ENCODE measurements around the gene ACKR1.

The ACKR1 gene

GRCh38 chr1:159187033-159187432, 17.6 kb upstream of the ACKR1 start:
- DNase-seq (ENCODE audit: low read depth in 2 of 2, low spot score in 1 of 2), result no peak

- no peak for DNase-seq (ENCODE audit: low read depth in 2 of 2, low spot score in 1 of 2)
Observed at GRCh38 chr1:159187647-159188374, 16.9 kb upstream of the ACKR1 start.

- DNase-seq (ENCODE audit: low read depth in 2 of 2, low spot score in 1 of 2), result no peak
Observed at GRCh38 chr1:159188375-159188788, 16.3 kb upstream of the ACKR1 start.

- no peak for DNase-seq (ENCODE audit: low read depth in 2 of 2, low spot score in 1 of 2)
Observed at GRCh38 chr1:159190441-159190840, 14.2 kb upstream of the ACKR1 start.

DNA sequence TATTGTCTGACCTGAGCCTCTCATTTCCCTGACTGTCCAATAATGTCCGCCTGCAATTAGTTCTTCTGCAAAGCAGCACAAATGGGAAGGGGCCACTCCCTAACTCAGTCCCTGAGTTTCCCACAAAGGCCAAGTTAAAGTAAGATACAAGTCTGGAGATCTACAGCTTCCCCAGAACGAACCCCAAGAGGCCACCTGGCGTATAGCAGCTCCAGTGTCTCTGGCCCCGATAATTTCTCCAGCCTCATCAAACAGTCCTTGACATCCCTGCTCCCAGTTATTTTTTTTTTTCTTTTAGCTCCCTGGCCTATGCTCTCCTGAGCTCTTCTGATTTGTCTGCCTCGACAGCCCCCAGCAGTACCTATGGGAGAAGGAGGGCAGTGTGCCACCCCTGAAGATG, 8.1 kb upstream of the ACKR1 start:
- no peak for DNase-seq (ENCODE audit: low read depth in 2 of 2, low spot score in 1 of 2)

DNA sequence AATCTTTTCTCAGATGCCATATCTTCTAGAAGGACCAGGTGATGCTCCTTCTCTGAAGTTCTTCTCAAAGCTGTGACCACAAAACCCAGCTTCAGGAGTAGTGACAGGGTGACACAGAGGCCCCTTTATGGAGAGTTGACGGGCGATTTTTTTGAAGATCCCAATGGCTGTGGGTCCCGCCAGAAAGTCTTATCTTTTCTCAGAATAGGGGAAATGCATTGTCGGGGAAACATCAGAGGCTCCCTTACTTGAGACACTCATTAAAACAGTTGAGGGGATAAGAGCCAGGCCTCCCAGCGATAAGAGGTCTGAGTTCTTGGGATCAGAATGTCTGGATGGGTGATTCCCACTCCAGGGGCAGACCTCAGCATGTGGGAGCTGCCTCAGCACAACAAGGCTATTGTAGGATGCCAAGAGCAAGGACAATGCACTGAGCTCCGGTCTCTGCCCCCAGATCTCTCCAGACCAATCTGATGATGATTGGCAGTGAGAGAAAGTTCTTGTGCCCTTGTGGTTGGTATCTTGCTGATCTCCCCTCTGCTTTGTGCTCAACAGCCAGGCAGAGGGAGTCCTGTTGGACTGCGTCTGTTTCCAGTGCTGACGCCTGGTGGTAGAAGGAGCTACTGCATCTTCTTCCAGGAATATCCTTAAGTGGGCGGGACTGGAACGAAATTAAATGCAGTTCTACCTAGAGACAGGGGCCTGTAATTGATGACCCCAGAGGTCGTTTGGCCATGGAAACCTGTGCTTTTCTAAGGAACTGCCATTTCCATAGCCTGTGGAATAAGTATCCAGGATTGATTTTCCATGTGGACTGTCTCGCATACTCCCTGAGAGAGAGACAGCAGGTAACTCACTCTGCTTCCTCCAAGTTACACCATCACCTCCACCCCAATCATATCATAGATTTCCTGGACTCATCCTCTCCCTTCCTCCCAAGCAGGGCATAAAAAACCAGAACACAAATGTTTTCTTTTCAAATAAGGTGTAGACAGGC, 6.8 kb upstream of the ACKR1 start:
- DNase-seq (ENCODE audit: low read depth in 2 of 2, low spot score in 1 of 2), result no peak

DNA sequence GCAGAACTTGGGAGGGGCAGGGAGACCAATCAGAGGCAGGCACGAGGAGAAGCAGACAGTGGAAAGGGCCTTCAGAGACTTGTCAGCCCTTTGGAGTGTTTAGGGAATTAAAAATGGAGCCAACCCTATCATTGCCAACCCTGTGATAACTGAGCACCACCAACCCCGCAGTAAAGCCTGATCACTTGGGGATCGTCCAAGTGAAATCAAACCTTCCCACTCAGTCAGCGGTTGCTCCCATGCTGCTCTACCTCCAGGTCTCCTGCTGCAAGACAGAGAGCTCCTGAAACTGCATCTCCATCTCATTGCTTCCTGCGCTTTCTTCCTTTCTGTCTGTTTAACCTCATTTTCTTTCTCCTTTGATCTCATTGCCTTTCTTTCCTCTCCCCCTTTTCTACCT, 4.8 kb upstream of the ACKR1 start:
- no peak for DNase-seq (ENCODE audit: low read depth in 2 of 2, low spot score in 1 of 2)

GRCh38 chr1:159200769-159201168, 3.9 kb upstream of the ACKR1 start:
- no peak for DNase-seq (ENCODE audit: low read depth in 2 of 2, low spot score in 1 of 2)

DNA sequence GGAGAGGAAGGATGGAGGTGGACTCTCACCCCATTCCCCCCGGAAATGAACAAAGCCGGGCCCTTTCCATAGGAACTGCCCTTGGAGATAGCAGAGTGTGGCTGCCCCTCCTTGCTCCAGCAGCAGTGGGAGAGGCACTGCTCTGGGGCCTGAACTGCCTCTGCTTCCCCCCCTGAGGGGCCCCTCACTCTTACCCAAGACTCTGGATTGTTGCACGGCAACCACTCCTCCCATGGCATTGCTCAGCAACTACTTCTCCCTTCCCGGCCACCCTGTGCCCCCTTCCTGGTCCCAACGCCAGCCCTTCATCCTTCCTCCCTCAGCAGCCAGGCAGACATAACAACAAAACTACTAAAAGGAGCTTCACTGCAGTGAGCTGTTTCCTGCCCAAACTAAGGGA, 3.0 kb upstream of the ACKR1 start:
- DNase-seq (ENCODE audit: low read depth in 2 of 2, low spot score in 1 of 2), result no peak

DNA sequence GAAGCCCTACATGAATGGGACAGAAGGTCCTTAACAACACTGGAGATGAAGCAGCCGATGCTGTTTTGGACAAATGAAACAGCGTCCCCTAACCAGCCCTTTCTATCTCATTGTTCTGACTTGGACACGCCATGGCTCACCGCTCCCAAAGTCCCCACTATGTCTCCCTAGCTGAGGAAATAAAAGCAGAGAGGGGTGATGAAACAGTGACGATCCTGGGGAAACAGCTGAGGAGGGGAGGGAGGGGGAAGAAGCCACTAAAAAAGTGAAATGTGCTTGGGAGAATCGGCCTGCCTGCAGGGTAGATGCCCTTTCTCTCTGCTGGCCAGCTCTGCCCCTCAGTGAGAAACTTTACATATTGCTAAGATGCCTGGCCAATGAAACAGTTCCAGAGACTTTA, 1.1 kb upstream of the ACKR1 start:
- DNase-seq (ENCODE audit: low read depth in 2 of 2, low spot score in 1 of 2), result no peak

- no peak for DNase-seq (ENCODE audit: low read depth in 2 of 2, low spot score in 1 of 2)
Observed at GRCh38 chr1:159205225-159205624, 550 bp downstream of the ACKR1 start.

- no peak for DNase-seq (ENCODE audit: low read depth in 2 of 2, low spot score in 1 of 2)
Observed at GRCh38 chr1:159206110-159206509, 1.4 kb downstream of the ACKR1 start.

DNA sequence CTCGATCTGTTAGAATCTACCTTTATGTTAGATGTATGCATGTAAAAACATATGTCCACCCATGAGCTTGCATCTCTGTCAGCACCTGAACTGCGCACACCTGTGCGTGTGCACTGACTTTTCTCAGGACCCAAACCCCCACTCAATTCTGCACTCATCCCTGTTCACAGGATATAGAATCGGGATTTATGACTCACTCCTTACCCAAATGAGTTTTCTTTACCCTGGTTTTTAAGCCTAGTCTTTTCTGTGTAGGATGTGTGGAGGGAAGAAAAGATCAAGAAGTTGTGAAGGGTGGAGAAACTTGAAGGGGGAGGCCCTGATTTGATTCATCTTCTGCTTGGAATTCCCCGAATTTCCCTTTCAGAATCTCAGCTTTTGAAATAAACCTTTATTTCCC, 2.4 kb downstream of the ACKR1 start:
- no peak for DNase-seq (ENCODE audit: low read depth in 2 of 2, low spot score in 1 of 2)

DNA sequence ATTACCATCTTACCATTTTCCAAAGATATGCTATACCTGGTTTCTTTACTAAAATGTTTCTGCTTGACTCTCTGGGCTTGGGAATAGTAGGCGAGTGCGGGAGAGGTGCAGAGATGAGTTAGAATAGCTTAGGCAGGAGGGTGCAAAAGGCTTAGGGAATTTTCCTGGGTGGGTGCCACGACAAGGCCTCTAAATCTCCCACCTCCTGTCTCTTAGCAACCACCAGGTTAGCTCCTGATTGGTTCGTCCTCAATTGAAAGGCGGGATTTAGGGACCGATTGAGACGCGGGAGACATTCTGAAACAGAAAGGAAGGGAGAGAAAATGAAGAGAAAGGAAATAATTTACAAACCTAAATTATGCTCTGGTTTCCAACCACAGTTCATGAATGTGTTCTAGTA, 3.1 kb downstream of the ACKR1 start:
- no peak for DNase-seq (ENCODE audit: low read depth in 2 of 2, low spot score in 1 of 2)

- no peak for DNase-seq (ENCODE audit: low read depth in 2 of 2, low spot score in 1 of 2)
Observed at GRCh38 chr1:159208175-159208825, 3.6 kb downstream of the ACKR1 start.

DNA sequence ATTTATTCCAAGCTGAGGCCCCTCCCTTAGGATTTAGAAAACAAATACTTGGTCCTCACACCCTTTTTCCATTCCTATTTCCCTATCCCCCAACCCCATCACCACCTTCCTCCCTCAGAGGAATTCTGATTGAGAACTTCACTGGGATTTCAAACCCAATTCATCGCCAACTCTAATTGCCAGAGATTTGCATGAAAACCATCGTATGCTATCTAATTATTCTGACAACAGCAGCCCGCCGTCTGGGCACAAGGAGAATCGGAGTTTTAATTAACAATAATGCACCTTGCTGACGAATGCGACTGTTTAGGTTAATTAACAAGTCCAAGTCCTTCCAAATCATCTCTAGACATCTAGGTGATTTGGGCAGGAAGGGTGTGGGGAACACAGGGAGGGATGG, 4.4 kb downstream of the ACKR1 start:
- DNase-seq (ENCODE audit: low read depth in 2 of 2, low spot score in 1 of 2), result no peak

DNA sequence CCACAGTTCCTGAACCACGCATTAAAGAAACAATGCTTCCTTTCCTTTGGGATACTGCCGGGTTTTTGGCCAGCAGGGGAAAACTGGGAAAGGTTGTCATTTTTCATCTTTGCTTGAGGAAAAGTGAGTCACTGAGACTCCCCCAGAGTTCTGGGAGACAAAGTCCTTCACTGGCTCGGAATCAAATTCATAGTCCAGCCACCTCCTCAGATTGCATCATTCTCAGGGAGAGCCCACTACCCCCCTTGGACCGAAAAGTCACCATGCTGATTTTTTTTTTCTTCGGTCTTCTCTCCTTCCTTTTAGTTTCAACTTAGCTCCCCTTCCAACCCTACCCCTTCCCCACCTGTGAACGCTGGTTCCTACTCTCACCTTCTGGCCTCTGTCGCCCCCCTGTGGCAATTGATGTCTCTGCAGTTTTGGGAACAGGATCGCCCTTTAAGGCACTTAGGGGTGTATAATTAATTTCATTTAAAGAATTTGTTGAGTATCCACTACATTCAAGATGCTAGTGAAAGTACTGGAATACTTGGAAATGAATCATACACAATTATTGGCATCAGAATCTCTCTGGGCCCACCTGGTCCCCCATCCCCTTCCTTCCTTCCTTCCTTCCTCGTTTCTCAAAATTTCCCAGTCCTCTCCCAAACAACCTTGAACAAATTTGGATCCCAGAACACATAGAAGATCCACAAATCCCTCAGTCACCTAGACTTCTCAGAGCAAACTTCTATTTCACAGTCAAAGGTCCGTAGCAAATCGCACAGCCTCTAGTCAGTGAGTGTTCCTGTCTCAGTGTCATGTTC, 6.9 kb downstream of the ACKR1 start:
- DNase-seq (ENCODE audit: low read depth in 2 of 2, low spot score in 1 of 2), result no peak

DNA sequence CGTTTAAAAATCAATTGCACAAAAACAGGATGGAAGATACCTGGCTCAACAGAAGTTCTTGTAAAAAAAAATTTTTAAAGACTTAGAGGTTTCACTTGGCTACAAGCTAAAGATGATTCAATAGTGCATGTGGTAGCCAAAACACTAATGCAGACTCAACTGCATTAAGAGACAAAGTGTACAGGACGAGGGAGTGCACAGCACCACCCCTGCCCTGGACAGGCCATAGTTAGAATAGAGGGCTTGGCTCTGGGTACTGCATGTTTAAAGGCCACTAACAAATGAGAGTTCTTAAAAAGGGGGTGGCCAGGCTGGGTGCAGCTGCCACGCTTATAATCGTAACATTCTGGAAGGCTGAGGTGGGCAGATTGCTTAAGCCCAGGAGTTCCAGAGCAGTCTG, 7.9 kb downstream of the ACKR1 start:
- DNase-seq (ENCODE audit: low read depth in 2 of 2, low spot score in 1 of 2), result no peak

DNA sequence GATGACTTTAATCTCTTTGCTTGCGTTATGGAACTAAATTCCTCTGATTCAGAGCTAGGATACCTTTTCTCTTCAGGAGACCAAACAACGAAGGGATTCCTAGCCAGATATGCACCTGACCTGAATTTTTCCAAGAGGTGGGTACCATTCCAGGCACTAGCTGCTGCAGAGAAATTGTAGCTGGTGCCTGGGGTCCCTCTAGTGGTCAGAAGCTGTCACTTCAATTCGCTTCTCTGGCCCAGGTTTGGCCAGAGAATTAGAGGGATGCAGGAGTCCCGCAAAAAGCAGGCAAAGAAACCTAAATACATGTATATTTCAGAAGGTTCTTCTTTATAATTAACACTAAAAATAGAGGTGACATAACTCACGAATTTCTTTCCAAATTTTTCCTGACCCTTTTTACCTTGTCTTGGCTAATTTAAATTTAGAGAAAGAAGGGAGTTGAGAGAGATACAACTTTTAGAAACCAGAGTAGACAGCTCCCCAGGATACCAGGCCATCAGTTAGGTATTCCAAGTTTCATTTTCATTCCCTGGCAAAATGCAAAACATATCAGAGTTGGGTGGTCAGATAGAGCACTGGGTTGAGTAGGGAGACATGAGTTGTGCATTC, 9.6 kb downstream of the ACKR1 start:
- no peak for DNase-seq (ENCODE audit: low read depth in 2 of 2, low spot score in 1 of 2)

Measured in stimulated activated CD8-positive, alpha-beta memory T cell treated with anti-CD3 and anti-CD28 coated beads, Interleukin-4, amount 100 ng/mL, for 1 hour (primary cell).